Measurements from ENCODE around the gene TM9SF4.
"Not testable (repeated sequence)": the region's sequence is repeated elsewhere in the genome, so short reads cannot be mapped to it uniquely, and the experiment has no call there.

TM9SF4 gene

DNA sequence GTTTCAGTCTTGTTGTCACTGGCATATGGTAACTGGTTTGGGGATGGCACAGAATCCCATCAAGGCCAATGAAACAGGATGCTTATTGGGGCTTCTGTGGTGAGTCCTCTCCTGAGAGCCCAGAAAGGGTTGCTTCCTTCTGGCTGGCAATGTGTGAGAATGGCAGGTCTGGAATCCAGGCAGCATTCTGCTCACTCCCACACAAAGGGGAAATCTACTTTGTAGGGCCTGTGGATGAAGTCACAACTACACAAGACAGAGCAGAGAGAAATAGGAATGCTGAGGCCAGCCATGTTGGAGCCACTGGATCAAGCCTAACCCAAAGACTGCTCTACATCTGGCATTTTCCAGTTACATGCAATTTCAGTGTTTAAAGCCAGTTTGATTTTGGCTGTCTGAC lies 82.4 kb downstream of the TM9SF4 start:
- no peak for FAIRE-seq

DNA sequence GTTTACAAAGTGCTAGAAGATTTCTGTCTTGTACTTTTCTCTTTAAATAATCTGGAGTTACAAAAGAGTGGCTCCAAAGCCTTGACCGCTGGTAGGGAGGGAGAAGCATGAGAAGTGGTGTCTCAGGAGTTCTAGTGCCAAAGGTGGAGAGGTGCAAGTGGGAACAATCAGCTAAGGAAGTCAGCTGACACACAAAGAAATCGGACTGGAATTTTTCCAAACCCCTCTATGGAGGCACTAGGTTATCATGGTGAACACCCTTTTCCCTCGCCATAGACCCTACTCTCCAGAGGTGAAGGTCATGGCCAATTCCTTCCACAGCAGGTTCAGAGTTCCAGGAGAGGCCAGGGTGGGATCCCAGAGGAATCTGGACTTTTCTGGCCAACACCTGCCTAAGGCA lies 83.2 kb downstream of the TM9SF4 start:
- no peak for FAIRE-seq

- FAIRE-seq = not testable (repeated sequence)
Observed at GRCh38 chr20:32193336-32193735, 83.8 kb downstream of the TM9SF4 start.

GRCh38 chr20:32193996-32194395 lies 84.5 kb downstream of the TM9SF4 start:
- FAIRE-seq = no peak

- FAIRE-seq = no peak
Observed at GRCh38 chr20:32195581-32195980, 86.1 kb downstream of the TM9SF4 start.

DNA sequence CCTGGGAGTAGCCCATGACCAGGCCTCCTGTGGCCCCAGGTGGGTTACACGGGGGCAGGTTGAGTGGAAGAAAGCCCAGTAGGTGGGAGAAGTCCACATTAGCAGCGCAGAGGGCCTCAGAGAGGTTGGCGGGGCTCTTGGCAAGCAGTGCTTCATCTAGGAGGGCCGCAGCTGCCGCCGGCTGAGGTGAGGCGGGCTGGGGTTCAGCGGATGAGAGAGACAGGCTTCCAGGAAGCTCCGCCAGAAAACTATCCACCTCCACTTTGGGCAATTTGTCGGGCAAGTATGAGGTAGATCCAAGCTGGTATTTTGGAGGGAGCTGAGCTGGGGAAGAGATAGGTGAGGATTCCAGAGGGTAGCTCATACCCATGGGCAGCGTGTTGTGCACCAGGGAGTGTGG lies 87.1 kb downstream of the TM9SF4 start:
- FAIRE-seq = not testable (repeated sequence)

GRCh38 chr20:32197136-32197535 lies 87.6 kb downstream of the TM9SF4 start:
- FAIRE-seq = not testable (repeated sequence)

DNA sequence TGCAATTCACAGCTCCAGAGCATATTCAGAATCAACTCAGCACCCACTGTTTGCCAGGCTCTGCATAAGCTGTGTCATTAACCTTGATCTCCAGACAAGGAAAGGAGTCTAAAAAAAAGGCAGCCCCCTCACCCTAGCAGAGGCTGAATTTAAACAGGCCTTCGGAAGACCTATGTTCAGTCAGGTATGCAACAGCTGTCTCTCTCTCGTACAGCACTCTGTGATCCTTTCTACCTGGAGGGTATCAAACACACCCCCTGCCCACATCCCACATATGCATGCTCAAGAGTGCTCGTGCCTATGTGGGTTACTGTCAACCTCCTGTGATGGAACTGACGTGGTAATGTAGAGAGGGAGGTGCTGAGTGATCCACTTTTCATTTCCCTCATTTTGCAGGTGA lies 89.5 kb downstream of the TM9SF4 start:
- FAIRE-seq = no peak

- no peak for FAIRE-seq
Observed at GRCh38 chr20:32201296-32201976, 91.9 kb downstream of the TM9SF4 start.

GRCh38 chr20:32201977-32202363 lies 92.5 kb downstream of the TM9SF4 start:
- no peak for FAIRE-seq

GRCh38 chr20:32203356-32204204 lies 94.1 kb downstream of the TM9SF4 start:
- FAIRE-seq = no peak

DNA sequence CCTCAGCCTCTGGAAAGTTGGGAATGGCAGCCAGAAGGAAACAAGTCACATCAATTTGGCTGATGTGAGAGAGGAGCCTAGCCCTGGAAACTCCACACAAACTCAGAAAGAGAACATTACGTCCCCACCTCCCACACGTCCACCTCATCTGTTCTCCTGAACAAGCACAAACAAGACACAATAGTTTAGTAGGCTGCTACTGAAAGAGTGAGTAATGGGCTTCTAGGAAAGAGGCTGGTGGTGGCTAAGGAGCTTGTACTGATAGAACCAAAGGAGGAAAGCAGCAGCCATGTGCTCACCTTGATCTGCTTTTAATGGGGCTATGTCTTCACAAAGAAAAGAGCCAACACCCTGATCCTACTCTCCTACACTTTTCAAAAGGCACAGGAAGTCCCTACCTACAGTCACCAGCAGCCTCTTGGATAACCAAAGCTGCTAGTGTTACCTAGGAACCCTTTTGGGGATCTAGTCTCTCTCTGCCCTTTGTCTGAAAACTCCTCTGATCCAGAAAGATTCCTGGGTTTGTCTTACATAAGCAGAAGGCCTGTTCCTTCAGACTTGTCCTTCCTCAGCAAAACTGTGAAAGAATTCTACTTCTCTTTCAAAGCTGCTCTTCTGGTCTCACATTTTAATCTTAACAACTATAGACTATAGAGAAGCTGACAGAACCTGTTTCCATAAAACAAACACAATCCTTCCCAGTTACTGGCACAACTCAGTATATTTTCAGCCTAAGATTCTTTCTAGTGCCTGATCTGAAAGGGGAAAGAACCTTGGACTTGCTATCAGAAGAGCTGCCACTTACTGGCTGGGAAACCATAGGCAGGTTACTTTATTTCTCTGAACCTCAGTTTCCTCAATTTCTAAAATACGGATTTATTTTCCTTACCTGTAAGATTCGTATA lies 94.9 kb downstream of the TM9SF4 start:
- FAIRE-seq = no peak

GRCh38 chr20:32205110-32205842 lies 95.8 kb downstream of the TM9SF4 start:
- FAIRE-seq = no peak

- no peak for FAIRE-seq
Observed at GRCh38 chr20:32205843-32206759, 96.6 kb downstream of the TM9SF4 start.

- no peak for FAIRE-seq
Observed at GRCh38 chr20:32206760-32207625, 97.5 kb downstream of the TM9SF4 start.

DNA sequence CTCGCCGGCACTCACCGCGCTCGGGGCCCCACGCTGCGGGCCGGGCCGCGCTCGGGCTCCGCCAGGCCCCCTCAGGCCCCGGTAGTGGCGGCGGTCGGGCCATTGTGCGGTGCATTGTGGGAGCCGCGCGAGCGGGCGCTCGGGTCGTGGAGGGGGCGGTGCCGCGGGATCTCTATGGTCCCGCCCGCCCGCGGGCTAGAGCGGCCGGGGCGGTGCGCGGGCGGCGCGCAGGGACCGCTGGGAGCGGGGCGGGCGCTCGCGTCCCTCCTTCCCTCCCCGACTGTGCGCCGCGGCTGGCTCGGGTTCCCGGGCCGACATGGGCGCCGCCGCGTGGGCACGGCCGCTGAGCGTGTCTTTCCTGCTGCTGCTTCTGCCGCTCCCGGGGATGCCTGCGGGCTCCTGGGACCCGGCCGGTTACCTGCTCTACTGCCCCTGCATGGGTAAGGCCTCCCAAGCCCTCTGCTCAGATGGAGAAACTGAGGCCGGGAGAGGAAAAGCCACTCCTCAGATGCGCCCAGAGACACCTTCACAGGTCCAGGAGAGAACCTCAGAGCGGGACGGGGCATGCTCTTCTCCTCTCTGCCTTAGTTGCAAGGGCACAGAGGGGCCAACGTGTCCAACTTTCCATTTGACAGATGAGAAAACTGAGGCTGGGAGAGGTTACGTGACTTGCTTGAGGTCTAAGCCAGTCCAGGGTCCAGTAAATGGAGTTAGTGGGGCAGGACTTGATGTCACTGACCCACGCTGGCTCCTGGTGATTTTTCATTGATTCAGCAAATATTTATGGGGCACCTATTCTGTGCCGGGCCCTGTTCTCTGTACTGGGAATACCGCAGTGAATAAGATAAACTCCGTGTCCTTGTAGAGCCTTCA lies 98.3 kb downstream of the TM9SF4 start, which contains the start of the genes PLAGL2 and POFUT1:
PLAGL2 (minus strand) TSS at position 118 of the 873 bp plus-strand sequence. CDS start 5,565 bp downstream, outside the sequence.
POFUT1 (plus strand) TSS at position 255 of the 873 bp plus-strand sequence; CDS start at position 317, 62 bp downstream.
- no peak for FAIRE-seq

- no peak for FAIRE-seq
Observed at GRCh38 chr20:32208499-32209154, 99.1 kb downstream of the TM9SF4 start.

DNA sequence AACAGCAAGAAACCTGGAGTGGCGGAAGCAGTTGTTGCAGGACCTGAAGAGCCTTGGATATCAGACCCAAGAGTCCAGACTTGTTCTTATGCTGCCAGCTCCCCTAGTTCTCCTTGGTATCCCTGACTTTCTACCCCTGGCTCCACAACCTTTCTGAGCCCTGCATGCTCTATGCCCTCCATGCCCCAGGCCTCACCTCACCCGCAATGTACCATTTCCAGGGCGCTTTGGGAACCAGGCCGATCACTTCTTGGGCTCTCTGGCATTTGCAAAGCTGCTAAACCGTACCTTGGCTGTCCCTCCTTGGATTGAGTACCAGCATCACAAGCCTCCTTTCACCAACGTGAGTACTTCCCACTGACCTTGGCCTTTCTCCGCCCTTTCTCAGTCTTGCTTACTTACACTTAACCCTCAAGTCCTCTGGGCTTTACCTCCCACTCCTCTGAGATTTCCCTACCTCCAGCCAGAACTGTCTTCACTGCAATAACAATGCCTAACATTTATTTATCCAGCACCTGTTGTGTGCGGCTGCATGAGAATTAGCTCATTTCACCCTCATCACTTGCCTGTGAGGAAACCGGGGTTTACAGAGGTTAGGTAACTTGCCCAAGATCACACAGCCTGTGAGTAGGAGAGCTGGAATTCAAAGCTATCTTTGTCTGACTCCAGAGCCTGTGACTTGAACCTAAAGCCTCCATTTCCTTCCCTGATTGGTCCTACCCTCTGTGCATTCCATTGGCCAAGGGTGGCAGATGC lies 100.5 kb downstream of the TM9SF4 start:
- FAIRE-seq = no peak
